Neural progenitor cell (in vitro differentiated cells): ENCODE results near the gene PRLHR.

Experiments
- CTCF ChIP-seq: fragments of 200-600 bp; sonication (generic); IDR thresholded peaks from 2 replicates; pipeline ENCODE4 v1.5.1; 2017; ENCODE audit warnings: antibody characterized with exemption, mild to moderate bottlenecking
- EZH2 ChIP-seq: fragments of 200-600 bp; sonication (generic); IDR thresholded peaks from 2 replicates; pipeline ENCODE4 v1.6.1; 2017; ENCODE audit warnings: antibody characterized with exemption, mild to moderate bottlenecking, moderate library complexity
- EZH2phosphoT487 ChIP-seq: fragments of 200-600 bp; sonication (generic); IDR thresholded peaks from 2 replicates; pipeline ENCODE4 v1.6.1; 2017; ENCODE audit warnings: antibody characterized with exemption

GRCh38 chr10:118595064-118595420 is 406 bp downstream of the PRLHR start:
- TF ChIP-seq EZH2 (no peak), CTCF (no peak), EZH2phosphoT487 (no peak)
